Aorta (tissue), 5 donors: ENCODE data around the gene TXNL4A. TPM values are rescaled to one million over a fixed set of nuclear protein-coding genes. Genes with fewer than 3 reads are reported as not detected.

Experiments
- ATAC-seq: fragments of 200-7000 bp; cut with Tn5 transposase; one replicate; pipeline ENCODE4 v1.9.1; 2022; ENCODE audit warnings: moderate library complexity; ENCODE audit not compliant: low FRiP score
- DNase-seq, 2 donors: peaks; one replicate each; pipeline ENCODE4 v3.0.0-alpha.2; 2020
- H3K27ac ChIP-seq, 2 donors: one replicate each; pipeline ENCODE4 v1.5.1; 2013; ENCODE audit warnings: low read length in 2 of 2, mild to moderate bottlenecking in 2 of 2, moderate library complexity in 2 of 2, control low read depth in 1 of 2, inconsistent platforms in 1 of 2, low read depth in 1 of 2
- H3K27me3 ChIP-seq, 2 donors: one replicate each; pipeline ENCODE4 v1.6.1; 2013; ENCODE audit warnings: control low read depth in 1 of 2, low read length in 1 of 2, mild to moderate bottlenecking in 1 of 2, moderate library complexity in 1 of 2; ENCODE audit not compliant: insufficient read depth in 2 of 2, control insufficient read depth in 1 of 2
- H3K36me3 ChIP-seq, 2 donors: one replicate each; pipeline ENCODE4 v1.6.1; 2013; ENCODE audit warnings: control low read depth in 1 of 2, low read length in 1 of 2, mild to moderate bottlenecking in 1 of 2; ENCODE audit not compliant: insufficient read depth in 2 of 2, control insufficient read depth in 1 of 2
- H3K4me1 ChIP-seq, 2 donors: one replicate each; pipeline ENCODE4 v1.6.1; 2013; ENCODE audit warnings: low read length in 2 of 2, control low read depth in 1 of 2, mild to moderate bottlenecking in 1 of 2, moderate library complexity in 1 of 2; ENCODE audit not compliant: insufficient read depth in 2 of 2, control insufficient read depth in 1 of 2
- H3K4me3 ChIP-seq, 2 donors: one replicate each; pipeline ENCODE4 v1.5.1; 2013; ENCODE audit warnings: low read length in 2 of 2, control low read depth in 1 of 2, mild to moderate bottlenecking in 1 of 2
- H3K9me3 ChIP-seq: one replicate; pipeline ENCODE4 v1.6.1; 2013; ENCODE audit warnings: mild to moderate bottlenecking, low read length; ENCODE audit not compliant: control insufficient read depth
- WGBS, 2 donors: extraction: QIAGEN DNeasy Blood & Tissue Kit; methylation state at CpG; one replicate each; pipeline ENCODE4 v1.1.7; 2013; 5-methylcytosine and 5-hydroxymethylcytosine counted together
- intact Hi-C, 2 donors: fragments of 100-400 bp; cut with DNase I; formaldehyde crosslinking; loops; one replicate each; pipeline versions ENCODE4 v1.14.2 to v1.15.0; 2022
- polyA plus RNA-seq, 2 donors: library from polyadenylated mRNA; stranded (reverse); fragments of 200-250 nt; gene quantifications; one replicate each; pipeline ENCODE4 v1.2.3, GENCODE V29; 2013
- total RNA-seq, 2 donors: library from RNA; stranded (reverse); fragmentation: NEBNext Ultra II Directional; extraction: Animal tissue kit (Norgen Biotek cat#: 25700); gene quantifications; one replicate each; pipeline ENCODE4 v1.2.1, GENCODE V29; 2021
- donor health status: healthy with polysubstance abuse.
- donor health status: Bipolar disorder and iron deficiency.
- donor health status: DM: no; HTN: no; CAD: no.
- donor health status: DM: no; HTN: no; CAD: no.
- donor health status: DM: yes; HTN: yes; CAD: no.

TXNL4A gene
- total and polyA plus RNA-seq, 4 donors = 69.5 to 109 (median 71.9) TPM

- H3K36me3 ChIP-seq = no peaks in the 10 kb centered on the region
- WGBS, 2 donors = 1% methylated on average over 97 to 126 of the region's 126 CpGs
- peak within 1 kb of the TSS; percentile 85 to 95 for H3K4me3 ChIP-seq
- DNase-seq (peak; percentile 95 to 99), ATAC-seq (peak; percentile 96)
- no peaks in the 10 kb centered on the region for H3K9me3 ChIP-seq
- H3K27ac ChIP-seq = no peak within 1 kb of the TSS
- intact Hi-C loops = loop anchor here in 1 of 2 donors (5.0 to 10.0 kb wide), 3 partner anchors 36 to 577 kb away; partner anchors contain the start of genes RBFA and TXNL4A
- H3K27me3 ChIP-seq = no peaks in the 10 kb centered on the region
- peaks cover 0 to 3% of the 10 kb centered on the region in 2 donors for H3K4me1 ChIP-seq
Measured at GRCh38 chr18:79951545-79952455, 36.6 kb downstream of the TXNL4A start, which contains the start of gene SLC66A2. TSS of gene SLC66A2 (minus strand) at chr18:79951653. CDS start at chr18:79950926, 727 bp downstream.

- 2% methylated on average over 60 to 81 of the region's 81 CpGs for WGBS, 2 donors
- Histone ChIP-seq H3K27me3 (no peaks in the 10 kb centered on the region), H3K4me1 (peaks cover 0 to 3% of the 10 kb centered on the region in 2 donors), H3K9me3 (no peaks in the 10 kb centered on the region), H3K27ac (no peak overlapping the region), H3K36me3 (no peaks in the 10 kb centered on the region), H3K4me3 (peak overlapping the region; percentile 85 to 95)
- peak; percentile 71 to 85 for DNase-seq
- intact Hi-C loops = loop anchor here in 1 of 2 donors (5.0 to 10.0 kb wide), 3 partner anchors 37 to 576 kb away; partner anchors contain the start of genes RBFA and TXNL4A
- ATAC-seq = peak; percentile 23
Measured at GRCh38 chr18:79950515-79951341, 37.6 kb downstream of the TXNL4A start.

DNA sequence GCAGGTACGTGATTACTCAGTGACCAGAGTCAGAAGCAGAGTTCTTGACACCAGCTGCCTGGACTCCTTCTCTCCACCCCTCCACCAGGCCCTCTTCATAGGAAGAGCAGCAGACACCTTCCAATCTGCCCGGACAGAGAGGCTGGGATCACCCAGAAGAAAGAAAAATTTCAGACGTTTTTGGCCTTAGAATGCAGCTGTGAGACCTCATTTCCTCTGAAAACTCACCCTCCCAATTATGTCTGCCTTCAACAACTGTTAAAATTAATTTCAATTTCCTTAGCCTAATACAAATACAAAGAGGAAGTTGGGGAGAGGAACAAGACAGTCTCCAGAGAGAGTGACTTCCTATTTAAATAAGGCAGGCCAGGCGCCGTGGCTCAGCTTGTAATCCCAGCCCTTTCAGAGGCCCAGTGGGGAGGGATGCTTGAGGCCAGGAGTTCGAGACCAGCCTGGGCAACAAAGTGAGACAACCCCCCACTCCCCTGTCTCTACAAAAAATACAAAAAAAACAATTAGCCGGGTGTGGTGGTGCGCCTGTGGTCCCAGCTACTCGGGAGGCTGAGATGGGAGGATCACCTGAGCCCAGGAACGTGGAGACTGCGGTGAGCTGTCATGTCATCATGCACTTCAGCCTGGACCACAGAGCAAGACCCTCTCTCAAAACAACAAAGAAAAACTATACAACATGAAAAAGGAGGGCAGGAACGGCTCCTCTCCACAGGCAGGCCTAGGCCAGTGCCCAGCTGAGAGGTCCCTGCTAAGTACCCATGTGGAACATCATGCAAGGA, 38.5 kb downstream of the TXNL4A start:
- Histone ChIP-seq H3K36me3 (no peaks in the 10 kb centered on the region), H3K27ac (no peak overlapping the region), H3K4me3 (peak overlapping the region in 1 of 2 donors; percentile 95), H3K27me3 (no peaks in the 10 kb centered on the region), H3K4me1 (peaks cover 0 to 3% of the 10 kb centered on the region in 2 donors), H3K9me3 (no peaks in the 10 kb centered on the region)
- WGBS, 2 donors = 75 to 83% methylated on average over 12 of the region's 12 CpGs
- ATAC-seq (no peak), DNase-seq (peak; percentile 76 to 80)
- intact Hi-C loops = loop anchor here in 1 of 2 donors (5.0 to 10.0 kb wide), 3 partner anchors 37 to 575 kb away; partner anchors contain the start of genes RBFA and TXNL4A

DNA sequence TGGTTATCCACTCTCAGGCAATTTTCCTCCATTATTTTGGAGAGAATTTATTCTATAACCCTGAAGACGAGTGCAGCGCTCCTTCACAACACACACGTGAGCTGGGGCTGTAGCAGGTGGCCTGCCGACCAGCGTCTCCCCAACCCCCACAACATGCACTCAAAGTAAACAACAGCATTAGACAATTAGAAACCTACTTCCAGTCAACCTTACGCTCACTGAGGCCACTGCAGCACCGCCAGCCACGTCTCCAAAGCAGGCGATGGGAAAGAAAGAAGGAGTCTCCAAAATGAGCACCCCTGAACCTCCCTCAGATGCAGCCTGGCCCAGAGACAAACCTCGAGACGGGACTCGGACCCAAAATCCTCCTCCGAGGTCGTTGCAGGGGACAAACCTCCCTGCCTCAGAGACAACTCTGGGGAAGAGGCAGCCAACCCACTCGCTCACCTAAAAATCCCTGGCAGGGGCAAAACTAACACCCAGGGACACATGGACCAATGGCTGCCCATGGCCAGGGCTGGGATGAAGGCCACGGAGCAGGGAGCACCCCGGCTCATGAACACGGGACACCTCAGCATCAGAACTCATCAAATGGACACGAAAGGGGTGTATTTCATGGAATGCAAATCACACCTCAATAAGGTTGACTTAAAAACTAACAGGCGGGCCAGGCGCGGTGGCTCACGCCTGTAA, 39.5 kb downstream of the TXNL4A start:
- WGBS, 2 donors = 92% methylated on average over 23 of the region's 23 CpGs
- ATAC-seq (no peak), DNase-seq (peak; percentile 20 to 60)
- H3K4me1 ChIP-seq = peaks cover 0 to 3% of the 10 kb centered on the region in 2 donors
- H3K9me3 ChIP-seq = no peaks in the 10 kb centered on the region
- intact Hi-C loops = no loop called here
- H3K27me3 ChIP-seq = no peaks in the 10 kb centered on the region
- H3K36me3 ChIP-seq = no peaks in the 10 kb centered on the region
- H3K27ac ChIP-seq = no peak overlapping the region
- no peak overlapping the region for H3K4me3 ChIP-seq

DNA sequence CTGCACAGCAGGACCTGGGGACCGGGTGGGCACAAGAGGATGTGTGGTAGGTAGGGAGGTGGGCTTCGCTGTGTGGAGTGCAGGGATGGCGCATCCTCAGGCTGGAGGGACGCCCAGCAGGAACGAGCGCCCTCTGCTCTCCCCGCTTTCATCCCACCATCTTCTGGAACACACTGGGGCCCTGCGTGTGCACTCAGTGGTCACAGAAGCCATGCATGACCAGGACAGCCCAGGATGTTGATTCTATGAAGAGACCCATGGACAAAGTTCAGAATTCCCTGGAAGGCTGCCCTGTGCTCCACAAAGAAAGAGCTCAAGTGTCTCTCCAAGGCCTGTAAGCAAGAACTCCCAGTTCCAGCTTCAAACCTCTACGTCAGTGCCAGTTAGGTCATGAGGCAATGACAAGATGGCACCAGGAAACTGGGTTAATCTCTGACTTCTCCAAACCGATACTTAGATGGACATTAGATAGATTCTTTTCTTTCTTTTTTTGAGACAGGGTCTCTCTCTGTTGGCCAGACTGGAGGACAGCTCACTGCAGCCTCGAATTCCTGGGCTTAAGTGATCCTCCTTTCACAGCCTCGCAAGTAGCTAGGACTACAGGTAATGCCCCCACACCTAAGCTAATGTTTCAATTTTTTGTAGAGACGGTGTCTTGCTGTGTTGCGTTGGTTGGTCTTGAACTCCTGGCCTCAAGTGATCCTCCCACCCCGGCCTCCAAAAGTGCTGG, 40.3 kb downstream of the TXNL4A start:
- Histone ChIP-seq H3K4me3 (no peak overlapping the region), H3K27ac (no peak overlapping the region), H3K9me3 (no peaks in the 10 kb centered on the region), H3K27me3 (no peaks in the 10 kb centered on the region), H3K4me1 (peaks cover 0 to 3% of the 10 kb centered on the region in 2 donors), H3K36me3 (no peaks in the 10 kb centered on the region)
- no peak for ATAC-seq
- peak; percentile 4 to 51 for DNase-seq
- WGBS, 2 donors = 90% methylated on average over 15 of the region's 15 CpGs
- intact Hi-C loops = no loop called here

DNA sequence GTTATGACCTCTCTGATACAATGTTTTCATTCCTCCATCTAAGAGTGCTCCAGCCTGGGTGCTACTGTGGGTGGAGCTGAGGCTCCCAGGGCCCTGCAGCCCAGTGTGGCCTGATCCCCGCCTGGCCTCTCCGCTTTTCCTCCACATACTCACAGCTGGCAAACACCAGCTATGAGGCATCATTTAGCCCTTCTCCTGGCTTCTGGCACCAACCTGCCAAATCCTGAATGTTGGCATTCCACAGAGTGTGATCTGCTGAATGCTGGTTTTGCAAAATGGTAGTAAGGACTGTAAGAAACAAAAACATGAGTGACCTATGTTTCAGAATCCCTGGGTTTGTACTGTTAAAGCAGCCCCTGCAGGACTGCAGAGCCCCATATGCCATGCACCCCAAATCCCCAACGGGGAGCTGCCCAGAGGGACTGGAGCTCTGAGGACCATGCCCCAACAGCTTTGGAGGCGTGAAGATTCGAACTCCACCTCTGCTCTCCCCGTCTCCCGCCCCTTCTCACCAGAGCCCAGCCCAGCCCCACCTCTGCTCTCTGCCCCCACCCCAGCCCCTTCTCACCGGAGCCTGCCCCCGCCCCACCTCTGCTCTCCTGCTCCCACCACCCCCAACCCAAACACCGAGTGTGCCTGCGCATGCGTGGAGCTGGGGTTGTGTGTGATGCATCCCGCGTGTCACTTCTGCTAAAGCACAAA, 41.2 kb downstream of the TXNL4A start:
- Histone ChIP-seq H3K27ac (no peak overlapping the region), H3K27me3 (no peaks in the 10 kb centered on the region), H3K36me3 (no peaks in the 10 kb centered on the region), H3K4me1 (peaks cover 0 to 3% of the 10 kb centered on the region in 2 donors), H3K9me3 (no peaks in the 10 kb centered on the region), H3K4me3 (no peak overlapping the region)
- intact Hi-C loops = no loop called here
- ATAC-seq (no peak), DNase-seq (peak; percentile 31 to 59)
- 82 to 89% methylated on average over 14 of the region's 14 CpGs for WGBS, 2 donors
